ENCODE data around the gene BTRC.

The BTRC gene

GRCh38 chr10:101550965-101551364 lies 197.0 kb downstream of the BTRC start:
- DNase-seq: no peak

GRCh38 chr10:101552442-101552841 lies 198.5 kb downstream of the BTRC start:
- no peak for DNase-seq

- DNase-seq: no peak
Observed at GRCh38 chr10:101557541-101557940, 203.6 kb downstream of the BTRC start.

- no peak for DNase-seq
Observed at GRCh38 chr10:101558204-101558603, 204.2 kb downstream of the BTRC start.

GRCh38 chr10:101558671-101559595 lies 205.0 kb downstream of the BTRC start:
- DNase-seq: no peak

GRCh38 chr10:101559596-101560297 lies 205.8 kb downstream of the BTRC start:
- DNase-seq: no peak

GRCh38 chr10:101560298-101561067 lies 206.5 kb downstream of the BTRC start:
- no peak for DNase-seq

GRCh38 chr10:101561068-101561915 lies 207.3 kb downstream of the BTRC start:
- DNase-seq: no peak

- DNase-seq: no peak
Observed at GRCh38 chr10:101562231-101562630, 208.3 kb downstream of the BTRC start.

- no peak for DNase-seq
Observed at GRCh38 chr10:101563007-101563406, 209.0 kb downstream of the BTRC start.

- no peak for DNase-seq
Observed at GRCh38 chr10:101563497-101564040, 209.6 kb downstream of the BTRC start.

- DNase-seq: no peak
Observed at GRCh38 chr10:101564490-101564991, 210.6 kb downstream of the BTRC start.

GRCh38 chr10:101565370-101565900 lies 211.5 kb downstream of the BTRC start:
- DNase-seq: no peak

- DNase-seq: no peak
Observed at GRCh38 chr10:101565936-101566332, 212.0 kb downstream of the BTRC start.

GRCh38 chr10:101566333-101567164 lies 212.6 kb downstream of the BTRC start:
- no peak for DNase-seq

- DNase-seq: no peak
Observed at GRCh38 chr10:101567165-101568006, 213.4 kb downstream of the BTRC start.

GRCh38 chr10:101568054-101568745 lies 214.2 kb downstream of the BTRC start:
- no peak for DNase-seq

GRCh38 chr10:101569323-101569621 lies 215.3 kb downstream of the BTRC start:
- no peak for DNase-seq
